GM15510 (cell line): ENCODE results near the gene SPI1.

Experiments used
- POLR2A ChIP-seq: IDR thresholded peaks from 3 replicates; pipeline ENCODE4 v1.6.1; 2011; ENCODE audit warnings: borderline replicate concordance; ENCODE audit not compliant: insufficient read length; ENCODE audit errors: extremely low read depth

The SPI1 gene

DNA sequence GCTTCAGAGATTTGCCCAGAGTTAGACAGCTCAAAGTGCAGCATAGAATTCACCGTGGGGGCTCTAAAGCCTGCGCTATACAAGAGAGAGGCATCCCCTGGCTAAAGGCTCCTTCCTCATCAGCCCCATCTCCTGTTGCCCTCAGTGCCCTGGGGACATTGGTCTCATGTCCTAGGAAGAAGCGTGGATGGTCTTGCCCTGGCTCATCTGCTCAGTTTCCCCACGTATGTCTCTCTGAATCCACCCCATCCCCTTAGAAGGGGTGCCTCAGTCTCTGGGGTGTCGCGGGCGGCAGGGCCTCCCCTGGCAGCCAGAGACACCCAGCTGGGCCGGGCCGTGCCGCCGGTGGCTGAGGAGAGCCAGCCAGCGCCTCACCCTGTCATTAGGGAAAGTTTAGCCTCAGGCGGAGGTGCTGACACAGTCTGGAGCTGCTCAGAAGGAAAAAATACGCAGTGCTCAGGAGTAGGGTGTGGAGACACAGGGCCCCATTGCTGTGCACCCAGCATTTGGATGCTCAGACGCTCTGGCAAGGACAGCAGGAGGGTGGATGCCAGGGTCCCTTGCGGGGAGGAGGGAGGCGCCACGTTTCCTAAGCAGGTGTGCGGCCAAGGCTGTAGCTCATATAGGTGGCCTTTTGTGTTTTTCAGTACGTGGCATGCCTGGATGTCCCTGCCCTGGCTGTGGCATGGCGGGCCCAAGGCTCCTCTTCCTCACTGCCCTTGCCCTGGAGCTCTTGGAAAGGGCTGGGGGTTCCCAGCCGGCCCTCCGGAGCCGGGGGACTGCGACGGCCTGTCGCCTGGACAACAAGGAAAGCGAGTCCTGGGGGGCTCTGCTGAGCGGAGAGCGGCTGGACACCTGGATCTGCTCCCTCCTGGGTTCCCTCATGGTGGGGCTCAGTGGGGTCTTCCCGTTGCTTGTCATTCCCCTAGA is 31.4 kb upstream of the SPI1 start:
- TF ChIP-seq POLR2A: no peak

DNA sequence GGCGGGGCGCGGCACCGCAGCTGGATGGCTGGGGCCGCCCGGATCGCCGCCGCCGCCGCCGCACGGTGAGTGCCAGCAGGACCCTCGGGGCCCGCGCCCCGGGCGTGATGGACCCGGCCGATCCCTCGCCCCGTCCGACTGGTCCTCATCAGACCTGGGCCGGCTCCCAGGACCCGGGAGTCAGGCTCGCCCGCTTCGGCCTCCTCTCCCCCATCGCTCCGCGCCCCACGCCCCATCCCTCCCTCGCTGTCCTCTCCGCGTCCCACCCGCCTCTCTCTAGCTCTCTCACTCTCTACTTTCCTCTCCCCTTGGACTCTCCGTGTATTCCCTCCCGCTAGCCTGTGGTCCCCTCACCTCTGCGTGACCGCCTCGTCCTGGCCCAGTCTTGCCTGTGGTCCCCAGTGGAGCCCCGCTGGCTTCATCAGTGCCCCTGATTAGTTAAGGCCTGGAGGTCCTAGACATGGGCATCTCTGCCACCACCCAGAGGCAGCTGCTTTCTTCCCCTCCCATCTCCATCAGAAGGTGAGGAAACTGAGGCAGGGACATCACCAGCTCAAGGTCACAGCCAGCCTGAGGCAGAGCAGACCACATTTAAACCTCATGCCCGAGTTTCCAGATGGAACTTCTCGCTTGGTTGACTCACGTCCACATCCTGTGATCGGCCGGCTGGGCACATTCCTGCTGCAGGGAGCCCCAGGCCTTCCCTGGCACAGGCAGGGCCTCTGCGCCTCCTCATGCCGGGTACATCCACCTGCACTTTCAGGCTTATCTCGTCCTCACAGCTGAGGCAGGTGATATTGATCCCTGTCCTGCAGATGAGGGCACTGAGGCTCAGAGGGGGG is 30.5 kb upstream of the SPI1 start:
- TF ChIP-seq POLR2A: no peak

GRCh38 chr11:47407746-47408590 is 29.6 kb upstream of the SPI1 start, which contains the start of gene SLC39A13:
Gene SLC39A13, plus strand, starts transcription at chr11:47408590. Its CDS starts 1,505 bp downstream, at chr11:47410095.
- TF ChIP-seq POLR2A: peak; percentile 55

- no peak for TF ChIP-seq POLR2A
Measured at GRCh38 chr11:47406896-47407745, 28.8 kb upstream of the SPI1 start.

DNA sequence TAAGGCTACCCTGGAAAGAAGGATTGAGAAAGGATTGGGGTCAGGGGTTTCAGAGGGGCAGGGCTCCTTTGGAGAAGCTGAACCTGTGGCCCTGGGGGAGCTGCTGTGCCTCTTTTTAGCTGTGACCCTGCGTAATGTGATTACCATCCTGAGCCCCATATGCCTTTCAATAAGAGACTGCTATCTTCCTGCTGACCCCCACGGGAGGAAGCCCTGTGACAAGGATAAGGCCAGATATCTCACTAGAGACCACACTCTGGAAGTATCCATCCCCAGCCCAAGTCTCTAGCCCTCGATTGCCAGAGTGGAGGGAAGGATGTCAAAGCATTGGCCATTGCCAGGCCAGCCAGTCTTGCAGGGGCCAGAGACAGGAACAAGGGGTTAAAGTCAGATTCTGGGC is 25.2 kb upstream of the SPI1 start:
- TF ChIP-seq POLR2A: no peak

DNA sequence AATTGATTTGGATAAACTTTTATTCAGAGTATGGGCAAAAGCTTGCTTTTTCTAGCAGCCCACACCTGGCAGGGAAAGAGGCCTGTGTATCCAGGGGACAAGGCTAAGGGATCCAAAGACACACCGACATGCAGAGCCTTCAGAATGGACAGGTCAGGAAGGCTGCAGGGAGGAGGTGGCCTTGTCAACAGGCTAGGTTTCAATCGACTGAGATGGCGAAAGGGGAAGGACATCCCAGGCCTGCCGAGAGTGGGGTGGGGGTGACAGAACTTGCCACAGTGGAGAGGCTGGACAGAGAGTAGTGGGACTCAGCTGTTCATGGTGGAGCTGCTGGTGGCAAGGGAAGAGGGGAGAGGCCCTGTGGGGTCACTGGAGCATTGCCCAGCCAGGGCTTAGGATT is 24.8 kb upstream of the SPI1 start:
- TF ChIP-seq POLR2A: no peak

DNA sequence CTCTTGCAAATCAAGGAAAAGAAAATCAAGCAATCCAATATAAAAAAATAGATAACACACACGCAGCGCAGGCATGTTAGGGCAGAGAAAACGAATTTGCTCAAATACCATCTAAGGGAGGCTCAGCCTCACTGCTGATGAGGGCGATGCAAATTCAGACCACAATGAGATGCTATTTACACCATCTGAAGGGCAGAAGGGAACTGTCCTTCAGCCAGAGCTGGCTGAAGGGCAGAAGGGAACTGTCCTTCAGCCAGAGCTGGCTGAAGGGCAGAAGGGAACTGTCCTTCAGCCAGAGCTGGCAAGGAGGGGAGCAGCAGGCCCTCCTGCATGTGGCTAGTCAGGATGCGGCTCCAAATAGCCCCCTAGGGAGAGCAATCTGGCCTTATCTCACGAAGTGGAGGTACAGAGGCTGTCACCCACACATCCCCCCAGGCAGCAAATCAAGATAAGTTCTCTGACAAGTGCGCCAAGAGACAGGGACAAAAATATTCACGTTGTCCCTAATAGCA is 22.5 kb upstream of the SPI1 start:
- TF ChIP-seq POLR2A: peak; percentile 46

DNA sequence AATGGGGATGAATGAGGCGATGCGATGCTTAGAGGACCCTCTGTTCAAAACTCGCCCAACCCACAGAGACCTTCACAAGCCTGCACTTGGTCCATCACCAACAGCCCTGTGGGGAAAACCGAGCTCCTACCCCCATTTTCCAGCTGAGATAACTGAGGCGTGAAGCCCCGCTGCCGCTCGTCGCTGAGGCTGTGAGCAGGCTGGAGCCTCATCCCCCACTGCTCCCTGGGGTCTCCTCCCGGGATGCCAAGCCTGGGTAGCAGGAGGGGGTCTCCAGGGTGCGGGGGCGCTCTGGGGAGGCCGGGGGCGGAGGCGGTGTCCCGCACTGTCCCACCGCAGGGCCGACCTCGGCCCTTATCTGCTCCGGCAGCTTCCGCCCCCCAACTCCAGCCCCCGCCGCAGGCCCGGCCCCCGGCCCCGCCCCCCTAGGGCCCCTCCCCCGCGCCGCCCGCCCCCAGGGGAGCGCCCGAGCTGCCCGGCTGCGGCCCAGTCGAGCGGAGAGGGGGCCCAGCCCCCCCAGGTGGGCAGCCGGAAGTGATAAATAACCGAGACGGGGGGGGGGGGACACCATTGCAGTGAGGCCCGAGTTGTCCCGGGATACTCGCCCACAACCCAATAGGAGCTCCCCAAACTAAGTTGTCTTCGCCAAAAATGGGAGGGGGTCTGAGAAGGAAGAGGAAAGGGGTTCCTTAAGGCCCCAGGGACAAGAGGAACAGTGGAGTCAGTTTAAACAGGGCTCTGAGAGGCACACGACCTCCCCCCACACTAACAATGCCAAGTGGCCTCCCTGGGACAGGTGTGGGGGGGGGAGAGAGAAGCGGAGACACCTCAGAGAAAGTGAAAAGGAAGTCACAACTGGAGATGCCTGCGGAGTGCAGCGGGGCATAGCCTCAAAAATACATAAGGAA is 21.8 kb upstream of the SPI1 start:
- TF ChIP-seq POLR2A: peak; percentile 60

- no peak for TF ChIP-seq POLR2A
Measured at GRCh38 chr11:47398551-47398950, 20.2 kb upstream of the SPI1 start.

- no peak for TF ChIP-seq POLR2A
Measured at GRCh38 chr11:47398011-47398410, 19.7 kb upstream of the SPI1 start.

DNA sequence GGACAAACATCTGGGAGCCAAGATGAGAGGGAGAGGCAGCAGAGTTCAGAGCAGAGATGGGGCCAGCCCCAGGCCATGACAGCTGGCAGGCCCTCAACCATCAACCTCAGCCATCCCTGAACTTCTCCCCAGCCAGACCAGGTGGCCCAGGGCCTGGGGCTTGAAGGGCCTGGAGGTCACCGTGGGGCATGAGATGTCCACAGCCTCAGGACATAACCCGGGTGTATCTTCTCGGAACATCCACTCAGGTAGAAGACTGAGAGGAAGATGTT is 17.6 kb upstream of the SPI1 start:
- no peak for TF ChIP-seq POLR2A

GRCh38 chr11:47395223-47396048 is 17.1 kb upstream of the SPI1 start:
- TF ChIP-seq POLR2A: no peak
